ENCODE data around the gene GALNS.
"Not testable (repeated sequence)": the region's sequence is repeated elsewhere in the genome, so short reads cannot be mapped to it uniquely, and the experiment has no call there.

Gene GALNS

GRCh38 chr16:88800277-88800592 is 56.5 kb downstream of the GALNS start:
- intact Hi-C loops (cut with DNase I) = loop anchor here (5.0 kb wide), 1 partner anchor 63 kb away; no protein-coding TSS in a partner anchor
- no peak for DNase-seq

GRCh38 chr16:88799569-88800276 is 57.0 kb downstream of the GALNS start:
- no peak for DNase-seq
- intact Hi-C loops (cut with DNase I) = loop anchor here (5.0 kb wide), 1 partner anchor 62 kb away; no protein-coding TSS in a partner anchor

GRCh38 chr16:88798772-88799455 is 57.8 kb downstream of the GALNS start:
- DNase-seq = no peak
- intact Hi-C loops (cut with DNase I) = no loop called here

- DNase-seq = no peak
- intact Hi-C loops (cut with DNase I) = no loop called here
Observed at GRCh38 chr16:88798073-88798472, 58.7 kb downstream of the GALNS start.

- intact Hi-C loops (cut with DNase I) = no loop called here
- DNase-seq = no peak
Observed at GRCh38 chr16:88796278-88796677, 60.5 kb downstream of the GALNS start.

- intact Hi-C loops (cut with DNase I) = no loop called here
- no peak for DNase-seq
Observed at GRCh38 chr16:88793251-88793954, 63.3 kb downstream of the GALNS start.

GRCh38 chr16:88792668-88793250 is 64.0 kb downstream of the GALNS start:
- DNase-seq = no peak
- intact Hi-C loops (cut with DNase I) = no loop called here

- DNase-seq = no peak
- intact Hi-C loops (cut with DNase I) = no loop called here
Observed at GRCh38 chr16:88792078-88792550, 64.6 kb downstream of the GALNS start.

- peak in 3 of 42 donors; percentile 49 to 53 (median 51) for DNase-seq
- intact Hi-C loops (cut with DNase I) = no loop called here
Observed at GRCh38 chr16:88790312-88791211, 66.2 kb downstream of the GALNS start.

- DNase-seq = peak in 1 of 42 donors; percentile 40
- intact Hi-C loops (cut with DNase I) = loop anchor here (2.0 kb wide), 1 partner anchor 47 kb away; no protein-coding TSS in a partner anchor
Observed at GRCh38 chr16:88789594-88789993, 67.2 kb downstream of the GALNS start.

GRCh38 chr16:88788749-88789148 is 68.0 kb downstream of the GALNS start:
- intact Hi-C loops (cut with DNase I) = loop anchor here (2.0 kb wide), 1 partner anchor 46 kb away; no protein-coding TSS in a partner anchor
- DNase-seq = not testable (repeated sequence)

- intact Hi-C loops (cut with DNase I) = loop anchor here (2.0 kb wide), 1 partner anchor 45 kb away; no protein-coding TSS in a partner anchor
Observed at GRCh38 chr16:88787579-88788314, 69.0 kb downstream of the GALNS start.

GRCh38 chr16:88785106-88785924 is 71.4 kb downstream of the GALNS start, which contains the start of gene PIEZO1:
Gene PIEZO1 (minus strand): TSS chr16:88785220. CDS start chr16:88784964, 256 bp downstream.
- peak in 41 of 42 donors; percentile 33 to 90 (median 77) for DNase-seq
- intact Hi-C loops (cut with DNase I) = loop anchor here (2.0 kb wide), 1 partner anchor 49 kb away; no protein-coding TSS in a partner anchor

More at GRCh38 chr16:88787579-88788314, 69.0 kb downstream of the GALNS start:
- no peak for DNase-seq

GRCh38 chr16:88784856-88785105 is 72.0 kb downstream of the GALNS start:
- intact Hi-C loops (cut with DNase I) = loop anchor here (2.0 kb wide), 1 partner anchor 48 kb away; no protein-coding TSS in a partner anchor
- no peak for DNase-seq

GRCh38 chr16:88784074-88784855 is 72.5 kb downstream of the GALNS start:
- intact Hi-C loops (cut with DNase I) = loop anchor here (2.0 kb wide), 1 partner anchor 47 kb away; no protein-coding TSS in a partner anchor
- peak in 14 of 42 donors; percentile 35 to 69 (median 50) for DNase-seq

All from head of caudate nucleus (tissue), 42 donors.